DOHH2 (cell line): ENCODE measurements around the gene MAP2.

Source experiments
- CTCF ChIP-seq: fragments of 200-600 bp; sonication (generic); IDR thresholded peaks from one replicate; pipeline ENCODE4 v1.5.1; 2014; ENCODE audit warnings: antibody characterized with exemption, mild to moderate bottlenecking, low read depth, low read length; ENCODE audit not compliant: poor library complexity, severe bottlenecking
- EZH2phosphoT487 ChIP-seq: fragments of 200-600 bp; sonication (generic); IDR thresholded peaks from 2 replicates; pipeline ENCODE4 v1.6.1; 2017; ENCODE audit warnings: borderline replicate concordance, mild to moderate bottlenecking, antibody characterized with exemption, low read length, moderate library complexity, mixed read lengths

- no peak for TF ChIP-seq CTCF
- no peak for TF ChIP-seq EZH2phosphoT487
Measured at GRCh38 chr2:209431701-209432100, 7.9 kb downstream of the MAP2 start.
